K562 (cell line): ENCODE measurements around the gene CTDSPL2. TPM values are rescaled to one million over a fixed set of nuclear protein-coding genes. Genes with fewer than 3 reads are reported as not detected.
A peak's percentile ranks its signal among the peaks of the same experiment; 100 is the strongest.

ENCODE experiments used
- ATAC-seq: fragments of 200-7000 bp; cut with Tn5 transposase; 3 replicates; pipeline ENCODE4 v1.9.1; 2020; ENCODE audit warnings: moderate library complexity
- BruUV-seq: library from RNA; stranded (reverse); fragments of 400-500 nt; replicated peaks from 2 replicates; lab custom pipeline; 2021; lab: Mats Ljungman, UMichigan
- CTCF ChIA-PET: fragments of 300-600 bp; formaldehyde crosslinking; extraction: SDS; loops from one replicate; lab custom pipeline; 2021; ENCODE audit warnings: low intra/inter-chr PET ratio; lab: Yijun Ruan, JAX
- POLR2A ChIA-PET: fragments of 300-600, 350-650 bp; sonication (Branson Sonifier 250); formaldehyde crosslinking; extraction: SDS; loops from one replicate; lab custom pipeline; 2021; ENCODE audit warnings: antibody characterized with exemption, inconsistent platforms; lab: Yijun Ruan, JAX
- DNase-seq, 4 experiments: peaks; one replicate each; pipeline versions ENCODE4 v3.0.0 to v3.0.0-alpha.2; 2011 to 2018; ENCODE audit warnings: low spot score in 3 of 4, mixed read lengths in 3 of 4; ENCODE audit errors: extremely low read depth in 1 of 4
- FAIRE-seq: peaks from 2 replicates; lab custom pipeline; 2011; peaks lifted over from hg19 to GRCh38; lab: Jason Lieb, UNC
- H2AFZ ChIP-seq: 2 replicates; pipeline ENCODE4 v1.6.0; 2011; ENCODE audit warnings: low read depth, low read length, control low read depth, inconsistent platforms
- H3K27ac ChIP-seq: fragments of 200-600 bp; 3 replicates; pipeline ENCODE4 v1.8.0; 2011; ENCODE audit warnings: low read depth, mild to moderate bottlenecking, control low read depth, inconsistent platforms, low read length, moderate library complexity, mixed read lengths; ENCODE audit errors: extremely low read depth
- H3K27me3 ChIP-seq, 2 experiments: fragments of 300-600 bp in 1 of 2; 2 replicates in 1 of 2; 3 replicates in 1 of 2; pipeline versions ENCODE4 v1.6.0 to v1.8.0; 2011; ENCODE audit warnings: inconsistent platforms in 2 of 2, low read length in 2 of 2, mild to moderate bottlenecking in 1 of 2, mixed read lengths in 1 of 2, moderate library complexity in 1 of 2; ENCODE audit not compliant: control insufficient read depth in 2 of 2, insufficient read depth in 2 of 2
- H3K36me3 ChIP-seq: fragments of 300-600 bp; 3 replicates; pipeline ENCODE4 v1.8.0; 2011; ENCODE audit warnings: mild to moderate bottlenecking, low read length, inconsistent platforms; ENCODE audit not compliant: control insufficient read depth, insufficient read depth
- H3K4me1 ChIP-seq, 2 experiments: fragments of 200-600 bp in 1 of 2; replicated peaks in 1 of 2; 2 replicates in 1 of 2; 3 replicates in 1 of 2; pipeline versions ENCODE4 v1.5.1 to v1.8.0; 2011; ENCODE audit warnings: inconsistent platforms in 2 of 2, low read length in 2 of 2, mild to moderate bottlenecking in 1 of 2, mixed read lengths in 1 of 2, moderate library complexity in 1 of 2; ENCODE audit not compliant: control insufficient read depth in 2 of 2, insufficient read depth in 2 of 2
- H3K4me2 ChIP-seq: 2 replicates; pipeline ENCODE4 v1.6.1; 2011; ENCODE audit warnings: low read length, control low read depth, inconsistent platforms, mixed read lengths; ENCODE audit not compliant: insufficient read depth
- H3K4me3 ChIP-seq: fragments of 200-600 bp; sonication (generic), shearing (Covaris generic); 2 replicates; pipeline ENCODE4 v1.5.1; 2016; ENCODE audit warnings: control low read depth, inconsistent platforms
- H3K79me2 ChIP-seq: fragments of 200-600 bp; 3 replicates; pipeline ENCODE4 v1.8.0; 2011; ENCODE audit warnings: low read length, inconsistent platforms; ENCODE audit not compliant: control insufficient read depth, insufficient read depth
- H3K9ac ChIP-seq, 2 experiments: 2 replicates each; pipeline versions ENCODE4 v1.6.0 to v1.6.1; 2011; ENCODE audit warnings: low read depth in 2 of 2, low read length in 2 of 2, control low read depth in 1 of 2, inconsistent platforms in 1 of 2, mild to moderate bottlenecking in 1 of 2, mixed read lengths in 1 of 2; ENCODE audit not compliant: insufficient read depth in 1 of 2
- H3K9me1 ChIP-seq: one replicate; pipeline ENCODE4 v1.6.0; 2011; ENCODE audit warnings: inconsistent platforms, mild to moderate bottlenecking, low read length, moderate library complexity; ENCODE audit not compliant: control insufficient read depth, insufficient read depth
- H3K9me3 ChIP-seq: replicated peaks from 2 replicates; pipeline ENCODE4 v1.5.1; 2011; ENCODE audit warnings: low read depth, low read length, inconsistent platforms; ENCODE audit not compliant: control insufficient read depth, insufficient read depth
- H4K20me1 ChIP-seq: replicated peaks from 2 replicates; pipeline ENCODE4 v1.6.1; 2011; ENCODE audit warnings: low read length, inconsistent platforms, mixed read lengths; ENCODE audit not compliant: control insufficient read depth, insufficient read depth
- ADNP ChIP-seq: fragments of 200-800 bp; sonication (Bioruptor generic); IDR thresholded peaks from 2 replicates; pipeline ENCODE4 v1.6.1; 2016; ENCODE audit warnings: missing genetic modification characterization, missing compliant biosample characterization
- BCOR ChIP-seq: fragments of 450-650 bp; IDR thresholded peaks from 2 replicates; pipeline ENCODE4 v1.6.1; 2016
- CC2D1A ChIP-seq: fragments of 450-650 bp; IDR thresholded peaks from 2 replicates; pipeline ENCODE4 v1.6.1; 2017; ENCODE audit warnings: mild to moderate bottlenecking
- FOXP1 ChIP-seq: sonication (generic); formaldehyde crosslinking; IDR thresholded peaks from 2 replicates; pipeline ENCODE4 v1.8.0; 2022; ENCODE audit warnings: mild to moderate bottlenecking, missing genetic modification reagents
- HDAC8 ChIP-seq: fragments of 450-650 bp; IDR thresholded peaks from 2 replicates; pipeline ENCODE4 v1.6.1; 2016; ENCODE audit warnings: mild to moderate bottlenecking, missing genetic modification characterization, moderate library complexity, missing compliant biosample characterization
- KDM1A ChIP-seq, 2 experiments: fragments of 450-650 bp; IDR thresholded peaks; 2 replicates each; pipeline ENCODE4 v1.6.1; 2016; ENCODE audit warnings: mild to moderate bottlenecking in 2 of 2
- RAD21 ChIP-seq, 2 experiments: fragments of 250-450 bp in 1 of 2; fragments of 450-650 bp in 1 of 2; sonication (Bioruptor Pico) in 1 of 2; formaldehyde crosslinking in 1 of 2; IDR thresholded peaks in 1 of 2; conservative IDR thresholded peaks in 1 of 2; 2 replicates each; pipeline versions ENCODE4 v1.4.0 to v1.8.0; 2020 to 2022; ENCODE audit warnings: mild to moderate bottlenecking in 2 of 2, moderate library complexity in 1 of 2
- RBM25 ChIP-seq: fragments of 200-400 bp; formaldehyde crosslinking; IDR thresholded peaks from 2 replicates; pipeline ENCODE4 v1.6.1; 2018; ENCODE audit warnings: low read length, low read depth, moderate library complexity; ENCODE audit not compliant: severe bottlenecking
- TAL1 ChIP-seq: fragments of 450-650 bp; IDR thresholded peaks from 2 replicates; pipeline ENCODE4 v1.6.1; 2016; ENCODE audit warnings: mild to moderate bottlenecking
- WHSC1 ChIP-seq: IDR thresholded peaks from one replicate; pipeline ENCODE4 v1.6.1; 2012; ENCODE audit warnings: low read length, control low read depth, inconsistent platforms
- WGBS: fragments of 100-300 bp; shearing (Covaris generic); methylation state at CpG from one replicate; pipeline ENCODE4 v1.1.6; 2016; ENCODE audit warnings: low coverage, mixed read lengths; ENCODE audit not compliant: insufficient coverage; ENCODE audit errors: missing lambda C conversion rate; 5-methylcytosine and 5-hydroxymethylcytosine counted together
- in situ Hi-C: fragments of 300-500 bp; cut with MboI; formaldehyde crosslinking; loops from 4 replicates; pipeline ENCODE4 v1.15.0; 2018; ENCODE audit warnings: inconsistent platforms, mixed read lengths
- intact Hi-C: fragments of 100-400 bp; cut with micrococcal nuclease; formaldehyde crosslinking; loops from 2 replicates; pipeline ENCODE4 v1.14.2; 2022
- polyA plus RNA-seq, 8 experiments: library from polyadenylated mRNA; depleted of rRNA in 4 of 8; stranded (reverse) in 5 of 8; unstranded in 3 of 8; fragments of >200 nt; fragmentation: Nextera tagmentation in 2 of 8; fragmentation: Illumina TruSeq in 1 of 8; extraction: Ambion mirVana in 2 of 8; extraction: Trizol in 1 of 8; gene quantifications; 2 replicates each; pipeline versions ENCODE4 v1.2.1 to v1.2.3, GENCODE V29; 2011 to 2014; ENCODE audit warnings: inconsistent platforms in 1 of 8, missing spikeins in 1 of 8
- total RNA-seq, 7 experiments: library from RNA; depleted of rRNA in 6 of 7; stranded (reverse); fragments of >200 nt in 6 of 7; fragmentation: Illumina TruSeq in 2 of 7; extraction: Trizol in 2 of 7; gene quantifications; 2 replicates each; pipeline versions ENCODE4 v1.2.1 to v1.2.3, GENCODE V29; 2011 to 2021; ENCODE audit warnings: low replicate concordance in 1 of 7
- TF ChIP-seq, protein P1 (sequence below), 3 experiments: fragments of 200-800 bp in 1 of 3; sonication (Bioruptor generic) in 1 of 3; sonication (generic) in 1 of 3; formaldehyde crosslinking in 1 of 3; IDR thresholded peaks; 2 replicates each; pipeline versions ENCODE4 v1.6.1 to v1.8.0; 2016 to 2022; ENCODE audit warnings: mild to moderate bottlenecking in 2 of 3, missing compliant biosample characterization in 2 of 3, missing genetic modification characterization in 2 of 3, missing genetic modification reagents in 1 of 3
- TF ChIP-seq, protein P2 (sequence below): fragments of 450-650 bp; IDR thresholded peaks from 2 replicates; pipeline ENCODE4 v1.6.1; 2017; ENCODE audit warnings: antibody characterized with exemption
- TF ChIP-seq, protein P3 (sequence below): sonication (generic); formaldehyde crosslinking; IDR thresholded peaks from 2 replicates; pipeline ENCODE4 v1.9.0; 2022; ENCODE audit warnings: mild to moderate bottlenecking, missing genetic modification reagents
- TF ChIP-seq, protein P4 (sequence below): sonication (generic); formaldehyde crosslinking; IDR thresholded peaks from 2 replicates; pipeline ENCODE4 v1.8.0; 2022; ENCODE audit warnings: mild to moderate bottlenecking, missing genetic modification reagents, borderline replicate concordance

Gene CTDSPL2
- total and polyA plus RNA-seq, 9 of the 15 experiments (the other 6 are each of a cell fraction or from before 2014, with no cell fraction given), result 16.8 to 79.0 (median 53.1) TPM

DNA sequence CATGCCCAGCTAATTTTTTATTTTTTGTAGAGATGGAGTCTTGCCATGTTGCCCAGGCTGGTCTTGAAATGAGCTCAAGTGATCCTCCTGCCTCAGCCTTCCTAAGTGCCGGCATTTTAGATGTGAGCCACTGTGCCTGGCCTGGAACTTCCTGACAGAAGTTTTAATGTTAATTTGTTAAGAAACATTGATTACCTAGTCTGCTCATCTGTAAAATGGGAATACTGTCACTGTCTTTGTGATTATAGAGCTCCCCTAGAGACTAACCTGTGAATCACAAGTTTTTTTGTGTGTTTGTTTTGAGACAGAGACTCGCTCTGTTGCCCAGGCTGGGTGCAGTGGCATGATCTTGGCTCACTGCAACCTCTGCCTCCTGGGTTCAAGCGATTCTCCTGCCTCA, 105.3 kb downstream of the CTDSPL2 start:
- H3K36me3 ChIP-seq, result peaks cover 11% of the 10 kb centered on the region; the same call in 1 of the 3 replicates
- H3K9ac ChIP-seq, result no peak overlapping the region
- no peak for FAIRE-seq
- ATAC-seq, result no peak
- H3K9me1 ChIP-seq, result no peaks in the 10 kb centered on the region
- CTCF ChIA-PET, result interaction anchor here (0.6 kb wide), 1 partner anchor 171 kb away, joined by 3 read pairs; no protein-coding TSS in a partner anchor
- H3K9me3 ChIP-seq, result no peaks in the 10 kb centered on the region
- no peak for DNase-seq
- intact Hi-C loops (loop anchor here (10.0 kb wide), 1 partner anchor 318 kb away; no protein-coding TSS in a partner anchor), in situ Hi-C loops (no loop called here)
- POLR2A ChIA-PET, result interaction anchor here (1.5 kb wide), 1 partner anchor 31 kb away, joined by 4 read pairs; no protein-coding TSS in a partner anchor
- H3K27me3 ChIP-seq, result no peaks in the 10 kb centered on the region
- no peak overlapping the region for H3K4me2 ChIP-seq
- BruUV-seq, result no TSS peak
- no peak overlapping the region for H3K27ac ChIP-seq
- peaks cover 0 to 23% of the 10 kb centered on the region in 2 experiments; a peak in 4 of 5 replicates for H3K4me1 ChIP-seq
- 84% methylated on average over 3 of the region's 3 CpGs for WGBS
- peaks cover 29% of the 10 kb centered on the region for H3K79me2 ChIP-seq
- H4K20me1 ChIP-seq, result 0 out of 2 replicates have a peak, but pooled peaks cover 2% of the 10 kb centered on the region
- H2AFZ ChIP-seq, result no peak overlapping the region
- H3K4me3 ChIP-seq, result no peak overlapping the region
- TF ChIP-seq KDM1A (IDR thresholded peaks at IDR 0.05) (peak; percentile 45 to 65), RAD21 (CRISPR knock-in tag; conservative IDR thresholded peaks at IDR 0.05 in 1 of 2, IDR thresholded peaks at IDR 0.05 in 1 of 2) (peak in 1 of 2 experiments; percentile 23; a peak in 1 of 4 replicates), ADNP (tag) (peak; percentile 60; the same call in 1 of the 2 replicates), TAL1 (no peak), BCOR (peak; percentile 88), RBM25 (peak; percentile 80), CC2D1A (no peak), HDAC8 (tag) (no peak), WHSC1 (no peak), FOXP1 (CRISPR knock-in tag) (no peak)
- TF ChIP-seq, protein P1, sequence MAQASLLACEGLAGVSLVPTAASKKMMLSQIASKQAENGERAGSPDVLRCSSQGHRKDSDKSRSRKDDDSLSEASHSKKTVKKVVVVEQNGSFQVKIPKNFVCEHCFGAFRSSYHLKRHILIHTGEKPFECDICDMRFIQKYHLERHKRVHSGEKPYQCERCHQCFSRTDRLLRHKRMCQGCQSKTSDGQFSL (CRISPR knock-in tag; IDR thresholded peaks at IDR 0.05), result no peak
- TF ChIP-seq, protein P1 (tag; IDR thresholded peaks at IDR 0.05), result no peak
- TF ChIP-seq, protein P2, sequence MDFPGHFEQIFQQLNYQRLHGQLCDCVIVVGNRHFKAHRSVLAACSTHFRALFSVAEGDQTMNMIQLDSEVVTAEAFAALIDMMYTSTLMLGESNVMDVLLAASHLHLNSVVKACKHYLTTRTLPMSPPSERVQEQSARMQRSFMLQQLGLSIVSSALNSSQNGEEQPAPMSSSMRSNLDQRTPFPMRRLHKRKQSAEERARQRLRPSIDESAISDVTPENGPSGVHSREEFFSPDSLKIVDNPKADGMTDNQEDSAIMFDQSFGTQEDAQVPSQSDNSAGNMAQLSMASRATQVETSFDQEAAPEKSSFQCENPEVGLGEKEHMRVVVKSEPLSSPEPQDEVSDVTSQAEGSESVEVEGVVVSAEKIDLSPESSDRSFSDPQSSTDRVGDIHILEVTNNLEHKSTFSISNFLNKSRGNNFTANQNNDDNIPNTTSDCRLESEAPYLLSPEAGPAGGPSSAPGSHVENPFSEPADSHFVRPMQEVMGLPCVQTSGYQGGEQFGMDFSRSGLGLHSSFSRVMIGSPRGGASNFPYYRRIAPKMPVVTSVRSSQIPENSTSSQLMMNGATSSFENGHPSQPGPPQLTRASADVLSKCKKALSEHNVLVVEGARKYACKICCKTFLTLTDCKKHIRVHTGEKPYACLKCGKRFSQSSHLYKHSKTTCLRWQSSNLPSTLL, result no peak
- TF ChIP-seq, protein P3, sequence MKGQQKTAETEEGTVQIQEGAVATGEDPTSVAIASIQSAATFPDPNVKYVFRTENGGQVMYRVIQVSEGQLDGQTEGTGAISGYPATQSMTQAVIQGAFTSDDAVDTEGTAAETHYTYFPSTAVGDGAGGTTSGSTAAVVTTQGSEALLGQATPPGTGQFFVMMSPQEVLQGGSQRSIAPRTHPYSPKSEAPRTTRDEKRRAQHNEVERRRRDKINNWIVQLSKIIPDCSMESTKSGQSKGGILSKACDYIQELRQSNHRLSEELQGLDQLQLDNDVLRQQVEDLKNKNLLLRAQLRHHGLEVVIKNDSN, result no peak
- TF ChIP-seq, protein P4, sequence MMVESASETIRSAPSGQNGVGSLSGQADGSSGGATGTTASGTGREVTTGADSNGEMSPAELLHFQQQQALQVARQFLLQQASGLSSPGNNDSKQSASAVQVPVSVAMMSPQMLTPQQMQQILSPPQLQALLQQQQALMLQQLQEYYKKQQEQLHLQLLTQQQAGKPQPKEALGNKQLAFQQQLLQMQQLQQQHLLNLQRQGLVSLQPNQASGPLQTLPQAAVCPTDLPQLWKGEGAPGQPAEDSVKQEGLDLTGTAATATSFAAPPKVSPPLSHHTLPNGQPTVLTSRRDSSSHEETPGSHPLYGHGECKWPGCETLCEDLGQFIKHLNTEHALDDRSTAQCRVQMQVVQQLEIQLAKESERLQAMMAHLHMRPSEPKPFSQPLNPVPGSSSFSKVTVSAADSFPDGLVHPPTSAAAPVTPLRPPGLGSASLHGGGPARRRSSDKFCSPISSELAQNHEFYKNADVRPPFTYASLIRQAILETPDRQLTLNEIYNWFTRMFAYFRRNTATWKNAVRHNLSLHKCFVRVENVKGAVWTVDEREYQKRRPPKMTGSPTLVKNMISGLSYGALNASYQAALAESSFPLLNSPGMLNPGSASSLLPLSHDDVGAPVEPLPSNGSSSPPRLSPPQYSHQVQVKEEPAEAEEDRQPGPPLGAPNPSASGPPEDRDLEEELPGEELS (CRISPR knock-in tag), result no peak
